ENCODE results near the gene ARHGAP45.

ARHGAP45 gene

GRCh38 chr19:1091544-1092175 lies 24.7 kb downstream of the ARHGAP45 start:
- no peak overlapping the region for H3K4me3 Mint-ChIP-seq
- no peaks in the 10 kb centered on the region for H3K27me3 Mint-ChIP-seq
- ATAC-seq (no peak), DNase-seq (no peak)
- H3K27ac Mint-ChIP-seq = no peak overlapping the region
- no peaks in the 10 kb centered on the region for H3K9me3 Mint-ChIP-seq
- peaks cover 64% of the 10 kb centered on the region for H3K4me1 Mint-ChIP-seq
- peaks cover 18% of the 10 kb centered on the region for H3K36me3 Mint-ChIP-seq (ENCODE audit: low read depth)

- H3K9me3 Mint-ChIP-seq = no peaks in the 10 kb centered on the region
- DNase-seq (no peak), ATAC-seq (no peak)
- peaks cover 57% of the 10 kb centered on the region for H3K4me1 Mint-ChIP-seq
- peak overlapping the region; percentile 89 for H3K4me3 Mint-ChIP-seq
- H3K36me3 Mint-ChIP-seq (ENCODE audit: low read depth) = peaks cover 9% of the 10 kb centered on the region
- H3K27me3 Mint-ChIP-seq = no peaks in the 10 kb centered on the region
- H3K27ac Mint-ChIP-seq = peak overlapping the region; percentile 31
These were observed 26.4 kb downstream of the ARHGAP45 start for GRCh38 chr19:1093330-1093729.

GRCh38 chr19:1093811-1094553 lies 27.0 kb downstream of the ARHGAP45 start:
- Mint-ChIP-seq H3K4me3 (peak overlapping the region; percentile 89), H3K9me3 (no peaks in the 10 kb centered on the region), H3K27ac (peak overlapping the region; percentile 95), H3K36me3 (ENCODE audit: low read depth) (peaks cover 6% of the 10 kb centered on the region), H3K27me3 (no peaks in the 10 kb centered on the region), H3K4me1 (peaks cover 56% of the 10 kb centered on the region)
- no peak for DNase-seq
- ATAC-seq = no peak

- H3K27me3 Mint-ChIP-seq = no peaks in the 10 kb centered on the region
- peak overlapping the region; percentile 89 for H3K4me3 Mint-ChIP-seq
- peak; percentile 0 for ATAC-seq
- peaks cover 57% of the 10 kb centered on the region for H3K4me1 Mint-ChIP-seq
- H3K9me3 Mint-ChIP-seq = no peaks in the 10 kb centered on the region
- H3K27ac Mint-ChIP-seq = peak overlapping the region; percentile 95
- H3K36me3 Mint-ChIP-seq (ENCODE audit: low read depth) = peaks cover 7% of the 10 kb centered on the region
- DNase-seq = no peak
These were observed 27.6 kb downstream of the ARHGAP45 start for GRCh38 chr19:1094655-1094977.

GRCh38 chr19:1094978-1095701 lies 28.2 kb downstream of the ARHGAP45 start, which contains the start of gene POLR2E:
Gene POLR2E (minus strand): TSS chr19:1095375. CDS start chr19:1095315, 60 bp downstream.
- Mint-ChIP-seq H3K4me3 (peak within 1 kb of the TSS; percentile 89), H3K9me3 (no peaks in the 10 kb centered on the region), H3K4me1 (peaks cover 62% of the 10 kb centered on the region), H3K27me3 (no peaks in the 10 kb centered on the region), H3K27ac (peak within 1 kb of the TSS; percentile 95), H3K36me3 (ENCODE audit: low read depth) (peaks cover 10% of the 10 kb centered on the region)
- peak; percentile 89 for ATAC-seq
- peak; percentile 99 for DNase-seq

- Mint-ChIP-seq H3K27me3 (no peaks in the 10 kb centered on the region), H3K9me3 (no peaks in the 10 kb centered on the region), H3K36me3 (ENCODE audit: low read depth) (peaks cover 8% of the 10 kb centered on the region), H3K4me1 (peaks cover 71% of the 10 kb centered on the region), H3K4me3 (no peak overlapping the region), H3K27ac (peak overlapping the region; percentile 49)
- no peak for ATAC-seq
- DNase-seq = no peak
These were observed 30.8 kb downstream of the ARHGAP45 start for GRCh38 chr19:1097810-1098176.

- H3K4me1 Mint-ChIP-seq = peaks cover 72% of the 10 kb centered on the region
- ATAC-seq = no peak
- no peak for DNase-seq
- H3K9me3 Mint-ChIP-seq = no peaks in the 10 kb centered on the region
- no peak overlapping the region for H3K4me3 Mint-ChIP-seq
- H3K27ac Mint-ChIP-seq = peak overlapping the region; percentile 63
- no peaks in the 10 kb centered on the region for H3K27me3 Mint-ChIP-seq
- peaks cover 8% of the 10 kb centered on the region for H3K36me3 Mint-ChIP-seq (ENCODE audit: low read depth)
These were observed 31.4 kb downstream of the ARHGAP45 start for GRCh38 chr19:1098177-1099051.

- no peaks in the 10 kb centered on the region for H3K27me3 Mint-ChIP-seq
- peaks cover 6% of the 10 kb centered on the region for H3K36me3 Mint-ChIP-seq (ENCODE audit: low read depth)
- H3K4me3 Mint-ChIP-seq = peak overlapping the region; percentile 42
- no peak for ATAC-seq
- H3K4me1 Mint-ChIP-seq = peaks cover 57% of the 10 kb centered on the region
- H3K27ac Mint-ChIP-seq = peak overlapping the region; percentile 84
- H3K9me3 Mint-ChIP-seq = no peaks in the 10 kb centered on the region
- no peak for DNase-seq
These were observed 34.4 kb downstream of the ARHGAP45 start for GRCh38 chr19:1101337-1101698.

GRCh38 chr19:1102407-1103131 lies 35.6 kb downstream of the ARHGAP45 start:
- peaks cover 55% of the 10 kb centered on the region for H3K4me1 Mint-ChIP-seq
- peaks cover 6% of the 10 kb centered on the region for H3K36me3 Mint-ChIP-seq (ENCODE audit: low read depth)
- H3K27me3 Mint-ChIP-seq = no peaks in the 10 kb centered on the region

GRCh38 chr19:1103132-1103707 lies 36.3 kb downstream of the ARHGAP45 start:
- no peaks in the 10 kb centered on the region for H3K27me3 Mint-ChIP-seq
- peak overlapping the region; percentile 60 for H3K4me3 Mint-ChIP-seq
- H3K9me3 Mint-ChIP-seq = no peaks in the 10 kb centered on the region
- peak overlapping the region; percentile 84 for H3K27ac Mint-ChIP-seq
- no peak for DNase-seq
- ATAC-seq = no peak
- peaks cover 50% of the 10 kb centered on the region for H3K4me1 Mint-ChIP-seq
- H3K36me3 Mint-ChIP-seq (ENCODE audit: low read depth) = peaks cover 6% of the 10 kb centered on the region

More at GRCh38 chr19:1102407-1103131, 35.6 kb downstream of the ARHGAP45 start:
- Mint-ChIP-seq H3K9me3 (no peaks in the 10 kb centered on the region), H3K27ac (peak overlapping the region; percentile 84), H3K4me3 (peak overlapping the region; percentile 60)
- DNase-seq (peak; percentile 77), ATAC-seq (peak; percentile 62)

- peaks cover 46% of the 10 kb centered on the region for H3K4me1 Mint-ChIP-seq
- H3K4me3 Mint-ChIP-seq = peak within 1 kb of the TSS; percentile 76
These were observed 36.8 kb downstream of the ARHGAP45 start, which contains the start of gene GPX4 for GRCh38 chr19:1103708-1104310. Gene GPX4 (plus strand): TSS chr19:1103994. CDS start chr19:1104044, 50 bp downstream.

GRCh38 chr19:1104311-1105007 lies 37.5 kb downstream of the ARHGAP45 start:
- H3K9me3 Mint-ChIP-seq = no peaks in the 10 kb centered on the region
- DNase-seq (peak; percentile 81), ATAC-seq (peak; percentile 29)
- H3K4me3 Mint-ChIP-seq = peak overlapping the region; percentile 76
- H3K27me3 Mint-ChIP-seq = no peaks in the 10 kb centered on the region
- H3K36me3 Mint-ChIP-seq (ENCODE audit: low read depth) = peaks cover 4% of the 10 kb centered on the region
- peaks cover 40% of the 10 kb centered on the region for H3K4me1 Mint-ChIP-seq
- H3K27ac Mint-ChIP-seq = no peak overlapping the region

More at GRCh38 chr19:1103708-1104310, 36.8 kb downstream of the ARHGAP45 start, which contains the start of gene GPX4:
- DNase-seq (peak; percentile 99), ATAC-seq (peak; percentile 67)
- H3K27me3 Mint-ChIP-seq = no peaks in the 10 kb centered on the region
- H3K36me3 Mint-ChIP-seq (ENCODE audit: low read depth) = peaks cover 6% of the 10 kb centered on the region
- no peaks in the 10 kb centered on the region for H3K9me3 Mint-ChIP-seq
- peak within 1 kb of the TSS; percentile 84 for H3K27ac Mint-ChIP-seq

Measured in activated naive CD8-positive, alpha-beta T cell treated with anti-CD3 and anti-CD28 coated beads, Interleukin-2, amount 50 U/mL, for 24 hours (primary cell).